Smooth muscle cell (in vitro differentiated cells): ENCODE results near the gene NAA80. TPM values are rescaled to one million over a fixed set of nuclear protein-coding genes. Genes with fewer than 3 reads are reported as not detected.
A peak's percentile ranks its signal among the peaks of the same experiment; 100 is the strongest.

Experiments
- DNase-seq: peaks from one replicate; lab custom pipeline; 2025; ENCODE audit not compliant: unreplicated experiment; lab: John Stamatoyannopoulos, UW
- H2AFZ ChIP-seq: fragments of 200-600 bp; sonication (generic); 2 replicates; pipeline ENCODE4 v1.6.0; 2016; ENCODE audit warnings: antibody characterized with exemption, low read depth, mild to moderate bottlenecking
- H3F3A ChIP-seq: fragments of 200-600 bp; sonication (generic); 2 replicates; pipeline ENCODE4 v1.6.0; 2017; ENCODE audit warnings: antibody characterized with exemption, low read depth
- H3K27ac ChIP-seq: fragments of 200-600 bp; sonication (generic); 2 replicates; pipeline ENCODE4 v1.5.1; 2016; ENCODE audit warnings: low read depth, mild to moderate bottlenecking
- H3K27me3 ChIP-seq: fragments of 200-600 bp; sonication (generic); 2 replicates; pipeline ENCODE4 v1.6.1; 2016; ENCODE audit warnings: low read depth, mild to moderate bottlenecking
- H3K36me3 ChIP-seq: fragments of 200-600 bp; sonication (generic); 2 replicates; pipeline ENCODE4 v1.5.1; 2016; ENCODE audit warnings: low read depth
- H3K4me1 ChIP-seq: fragments of 200-600 bp; sonication (generic); 2 replicates; pipeline ENCODE4 v1.5.1; 2016; ENCODE audit warnings: low read depth
- H3K4me2 ChIP-seq: fragments of 200-600 bp; sonication (generic); 2 replicates; pipeline ENCODE4 v1.6.0; 2016; ENCODE audit warnings: mild to moderate bottlenecking
- H3K4me3 ChIP-seq: fragments of 200-600 bp; sonication (generic); 2 replicates; pipeline ENCODE4 v1.5.1; 2016; ENCODE audit warnings: mild to moderate bottlenecking
- H3K79me2 ChIP-seq: fragments of 200-600 bp; sonication (generic); 2 replicates; pipeline ENCODE4 v1.6.0; 2016; ENCODE audit warnings: low read depth, mild to moderate bottlenecking
- H3K9ac ChIP-seq: fragments of 200-600 bp; sonication (generic); 2 replicates; pipeline ENCODE4 v1.6.0; 2016; ENCODE audit warnings: low read depth
- H3K9me3 ChIP-seq: fragments of 200-600 bp; sonication (generic); replicated peaks from 2 replicates; pipeline ENCODE4 v1.5.1; 2016; ENCODE audit warnings: low read depth
- H4K20me1 ChIP-seq: fragments of 200-600 bp; sonication (generic); 2 replicates; pipeline ENCODE4 v1.6.0; 2016; ENCODE audit warnings: low read depth
- CTCF ChIP-seq: fragments of 200-600 bp; sonication (generic); IDR thresholded peaks from 2 replicates; pipeline ENCODE4 v1.5.1; 2017; ENCODE audit warnings: borderline replicate concordance, mild to moderate bottlenecking, antibody characterized with exemption; ENCODE audit not compliant: insufficient read depth, poor library complexity, severe bottlenecking
- WGBS: methylation state at CpG from one replicate; pipeline ENCODE4 v1.1.7; 2016; ENCODE audit warnings: low lambda C conversion rate; 5-methylcytosine and 5-hydroxymethylcytosine counted together
- polyA plus RNA-seq: library from polyadenylated mRNA; unstranded; fragments of >200 nt; fragmentation: Nextera tagmentation; extraction: Ambion mirVana; gene quantifications from 2 replicates; pipeline ENCODE4 v1.2.1, GENCODE V29; 2016
- total RNA-seq: library from RNA; depleted of rRNA; stranded (reverse); fragments of >200 nt; gene quantifications from 2 replicates; pipeline ENCODE4 v1.2.3, GENCODE V29; 2014

Gene NAA80
- total RNA-seq (11.3 and 13.0 TPM in 2 replicates), polyA plus RNA-seq (16.7 and 21.9 TPM in 2 replicates)

- H3K27ac ChIP-seq = peak within 1 kb of the TSS; percentile 85
- 1% methylated on average over 50 of the region's 61 CpGs for WGBS
- peaks cover 13% of the 10 kb centered on the region for H3K4me1 ChIP-seq
- H3K79me2 ChIP-seq = no peaks in the 10 kb centered on the region
- H3K9ac ChIP-seq = peak within 1 kb of the TSS; percentile 86
- peak within 1 kb of the TSS; percentile 75 for H2AFZ ChIP-seq
- peak; percentile 9 for TF ChIP-seq CTCF
- DNase-seq = peak; percentile 95
- no peaks in the 10 kb centered on the region for H3K9me3 ChIP-seq
- peaks cover 4% of the 10 kb centered on the region for H3F3A ChIP-seq
- H4K20me1 ChIP-seq = no peaks in the 10 kb centered on the region
- H3K4me3 ChIP-seq = peak within 1 kb of the TSS; percentile 85
- no peaks in the 10 kb centered on the region for H3K27me3 ChIP-seq
- peak within 1 kb of the TSS; percentile 100 for H3K4me2 ChIP-seq
- no peaks in the 10 kb centered on the region for H3K36me3 ChIP-seq
Observed at GRCh38 chr3:50298836-50299637, at the start of gene NAA80, which contains the start of gene HYAL3. TSS of gene NAA80 (minus strand) at chr3:50299405. CDS start at chr3:50297463, 1,942 bp downstream. TSS of gene HYAL3 (minus strand) at chr3:50299405. CDS start at chr3:50295602, 3,803 bp downstream.

GRCh38 chr3:50347187-50347813, 48.1 kb upstream of the NAA80 start:
- Histone ChIP-seq H3K4me2 (no peak overlapping the region), H2AFZ (no peak overlapping the region), H3K4me3 (no peak overlapping the region), H3K9me3 (no peaks in the 10 kb centered on the region), H4K20me1 (no peaks in the 10 kb centered on the region), H3K79me2 (peaks cover 22% of the 10 kb centered on the region), H3K36me3 (no peaks in the 10 kb centered on the region), H3K4me1 (peaks cover 18% of the 10 kb centered on the region), H3F3A (peaks cover 9% of the 10 kb centered on the region), H3K27me3 (no peaks in the 10 kb centered on the region), H3K27ac (no peak overlapping the region), H3K9ac (no peak overlapping the region)
- DNase-seq = peak; percentile 20
- TF ChIP-seq CTCF = peak; percentile 56
- WGBS = 24% methylated on average over 13 of the region's 14 CpGs

GRCh38 chr3:50345586-50346234, 46.5 kb upstream of the NAA80 start, which contains the start of gene ZMYND10:
TSS of gene ZMYND10 (minus strand) at chr3:50345732. CDS start at chr3:50345579, 153 bp downstream.
- H3K9me3 ChIP-seq = no peaks in the 10 kb centered on the region
- H3K4me1 ChIP-seq = peaks cover 14% of the 10 kb centered on the region
- DNase-seq = peak; percentile 20
- no peak for TF ChIP-seq CTCF
- peak within 1 kb of the TSS; percentile 49 for H3K4me3 ChIP-seq
- no peaks in the 10 kb centered on the region for H4K20me1 ChIP-seq
- 16% methylated on average over 38 of the region's 45 CpGs for WGBS
- H3F3A ChIP-seq = peaks cover 9% of the 10 kb centered on the region
- peaks cover 8% of the 10 kb centered on the region for H3K27me3 ChIP-seq
- no peaks in the 10 kb centered on the region for H3K36me3 ChIP-seq
- H3K27ac ChIP-seq = no peak within 1 kb of the TSS
- H3K9ac ChIP-seq = no peak within 1 kb of the TSS
- peak within 1 kb of the TSS; percentile 26 for H2AFZ ChIP-seq
- H3K4me2 ChIP-seq = peak within 1 kb of the TSS; percentile 84
- H3K79me2 ChIP-seq = peaks cover 14% of the 10 kb centered on the region
